H9 (cell line): ENCODE data around the gene TSPEAR. TPM values are rescaled to one million over a fixed set of nuclear protein-coding genes. Genes with fewer than 3 reads are reported as not detected.
"Not testable (repeated sequence)": the region's sequence is repeated elsewhere in the genome, so short reads cannot be mapped to it uniquely, and the experiment has no call there.

Experiments
- DNase-seq: peaks from one replicate; pipeline ENCODE4 v3.0.0-alpha.2; 2017
- H2AFZ ChIP-seq: one replicate; pipeline ENCODE4 v1.6.1; 2013; ENCODE audit warnings: mild to moderate bottlenecking, low read length, control low read depth, moderate library complexity
- H2AK5ac ChIP-seq: 2 replicates; pipeline ENCODE4 v1.6.1; 2013; ENCODE audit warnings: low read length, control low read depth, mixed read lengths; ENCODE audit not compliant: insufficient read length
- H2BK120ac ChIP-seq: one replicate; pipeline ENCODE4 v1.6.1; 2013; ENCODE audit warnings: low read depth, mild to moderate bottlenecking, low read length, control low read depth, inconsistent platforms; ENCODE audit not compliant: poor library complexity, severe bottlenecking
- H2BK12ac ChIP-seq: 2 replicates; pipeline ENCODE4 v1.6.1; 2013; ENCODE audit warnings: low read length, control low read depth, mixed read lengths, low read depth; ENCODE audit not compliant: insufficient read length
- H2BK15ac ChIP-seq: 2 replicates; pipeline ENCODE4 v1.6.1; 2013; ENCODE audit warnings: low read depth, low read length, control low read depth
- H2BK20ac ChIP-seq: one replicate; pipeline ENCODE4 v1.6.1; 2013; ENCODE audit warnings: low read depth, mild to moderate bottlenecking, low read length, control low read depth, inconsistent platforms; ENCODE audit not compliant: poor library complexity, severe bottlenecking
- H2BK5ac ChIP-seq: 2 replicates; pipeline ENCODE4 v1.6.1; 2013; ENCODE audit warnings: low read length, control low read depth, mixed read lengths; ENCODE audit not compliant: insufficient read length
- H3K14ac ChIP-seq: 2 replicates; pipeline ENCODE4 v1.6.1; 2013; ENCODE audit warnings: low read length, control low read depth; ENCODE audit not compliant: insufficient read depth
- H3K18ac ChIP-seq: 2 replicates; pipeline ENCODE4 v1.6.1; 2013; ENCODE audit warnings: low read depth, mild to moderate bottlenecking, mixed read lengths, low read length, control low read depth; ENCODE audit not compliant: insufficient read length
- H3K23ac ChIP-seq: 2 replicates; pipeline ENCODE4 v1.6.1; 2013; ENCODE audit warnings: low read length, control low read depth, mixed read lengths, low read depth; ENCODE audit not compliant: insufficient read length
- H3K23me2 ChIP-seq: 2 replicates; pipeline ENCODE4 v1.6.1; 2013; ENCODE audit warnings: low read depth, mild to moderate bottlenecking, mixed read lengths, low read length, control low read depth; ENCODE audit not compliant: insufficient read length, poor library complexity, severe bottlenecking
- H3K27ac ChIP-seq: 2 replicates; pipeline ENCODE4 v1.5.1; 2013; ENCODE audit warnings: low read length, control low read depth, mixed read lengths, low read depth; ENCODE audit not compliant: insufficient read length
- H3K27me3 ChIP-seq: 2 replicates; pipeline ENCODE4 v1.6.1; 2013; ENCODE audit warnings: low read length, control low read depth, inconsistent platforms; ENCODE audit not compliant: insufficient read depth
- H3K4ac ChIP-seq: 2 replicates; pipeline ENCODE4 v1.6.1; 2013; ENCODE audit warnings: low read depth, mild to moderate bottlenecking, control low read depth, inconsistent platforms, low read length, moderate library complexity
- H3K4me1 ChIP-seq: 2 replicates; pipeline ENCODE4 v1.6.1; 2013; ENCODE audit warnings: low read length, control low read depth, inconsistent platforms; ENCODE audit not compliant: insufficient read depth
- H3K4me2 ChIP-seq: 2 replicates; pipeline ENCODE4 v1.6.1; 2013; ENCODE audit warnings: low read length, control low read depth, mixed read lengths; ENCODE audit not compliant: insufficient read length, insufficient read depth
- H3K56ac ChIP-seq: 2 replicates; pipeline ENCODE4 v1.6.1; 2013; ENCODE audit warnings: low read depth, mild to moderate bottlenecking, mixed read lengths, low read length, control low read depth; ENCODE audit not compliant: insufficient read length
- H3K79me1 ChIP-seq: 2 replicates; pipeline ENCODE4 v1.6.1; 2013; ENCODE audit warnings: low read depth, mild to moderate bottlenecking, moderate library complexity, low read length, control low read depth, inconsistent platforms; ENCODE audit not compliant: insufficient read depth, poor library complexity, severe bottlenecking
- H3K79me2 ChIP-seq: 2 replicates; pipeline ENCODE4 v1.6.1; 2013; ENCODE audit warnings: low read length, control low read depth, inconsistent platforms; ENCODE audit not compliant: insufficient read depth
- H3K9ac ChIP-seq: 2 replicates; pipeline ENCODE4 v1.6.1; 2013; ENCODE audit warnings: low read length, control low read depth, mixed read lengths; ENCODE audit not compliant: insufficient read length; ENCODE audit errors: extremely low read depth
- H3K9me3 ChIP-seq: one replicate; pipeline ENCODE4 v1.6.1; 2013; ENCODE audit warnings: low read depth, low read length, inconsistent platforms; ENCODE audit not compliant: control insufficient read depth
- H3T11ph ChIP-seq: one replicate; pipeline ENCODE4 v1.6.1; 2013; ENCODE audit warnings: mild to moderate bottlenecking, low read length, control low read depth, inconsistent platforms
- H4K20me1 ChIP-seq: one replicate; pipeline ENCODE4 v1.6.1; 2013; ENCODE audit not compliant: control insufficient read depth, insufficient read length, insufficient read depth
- H4K5ac ChIP-seq: 2 replicates; pipeline ENCODE4 v1.6.1; 2013; ENCODE audit warnings: low read depth, mild to moderate bottlenecking, mixed read lengths, low read length, control low read depth; ENCODE audit not compliant: insufficient read length
- H4K8ac ChIP-seq: replicated peaks from 2 replicates; pipeline ENCODE4 v1.6.1; 2013; ENCODE audit warnings: low read length, control low read depth, mixed read lengths, low read depth; ENCODE audit not compliant: insufficient read length
- H4K91ac ChIP-seq: 2 replicates; pipeline ENCODE4 v1.6.1; 2013; ENCODE audit warnings: low read depth, mild to moderate bottlenecking, moderate library complexity, mixed read lengths, low read length, control low read depth; ENCODE audit not compliant: insufficient read length
- H3K27ac Mint-ChIP-seq, 3 experiments: 2 replicates in 2 of 3; 3 replicates in 1 of 3; pipeline ENCODE4 v1.8.0; 2020 to 2021; ENCODE audit warnings: mixed read lengths in 3 of 3, mild to moderate bottlenecking in 1 of 3, moderate library complexity in 1 of 3
- H3K27me3 Mint-ChIP-seq: 2 replicates; pipeline ENCODE4 v1.8.0; 2021; ENCODE audit warnings: low read depth, mild to moderate bottlenecking, moderate library complexity, mixed read lengths
- H3K36me3 Mint-ChIP-seq, 3 experiments: 2 replicates in 2 of 3; 3 replicates in 1 of 3; pipeline ENCODE4 v1.8.0; 2020 to 2021; ENCODE audit warnings: low read depth in 3 of 3, mixed read lengths in 3 of 3; ENCODE audit not compliant: insufficient read depth in 1 of 3
- H3K4me1 Mint-ChIP-seq, 2 experiments: 2 replicates each; pipeline ENCODE4 v1.8.0; 2020; ENCODE audit warnings: mixed read lengths in 2 of 2
- H3K4me3 Mint-ChIP-seq, 2 experiments: 2 replicates in 1 of 2; 3 replicates in 1 of 2; pipeline ENCODE4 v1.8.0; 2020 to 2021; ENCODE audit warnings: mild to moderate bottlenecking in 2 of 2, mixed read lengths in 2 of 2, moderate library complexity in 1 of 2
- H3K9me3 Mint-ChIP-seq, 2 experiments: 2 replicates in 1 of 2; 3 replicates in 1 of 2; pipeline ENCODE4 v1.8.0; 2020; ENCODE audit warnings: mild to moderate bottlenecking in 2 of 2, mixed read lengths in 2 of 2, moderate library complexity in 1 of 2
- WGBS: extraction: QIAGEN DNeasy Blood & Tissue Kit; methylation state at CpG from one replicate; pipeline ENCODE4 v1.1.7; 2013; ENCODE audit warnings: missing lambda C conversion rate, low lambda C conversion rate, mixed read lengths; ENCODE audit not compliant: insufficient read length; ENCODE audit errors: extremely low coverage; 5-methylcytosine and 5-hydroxymethylcytosine counted together
- total RNA-seq: library from RNA; stranded (reverse); gene quantifications from 2 replicates; pipeline ENCODE4 v1.2.1, GENCODE V29; 2021
- TF ChIP-seq, protein P1 (sequence below): fragments of 200-600 bp; sonication (generic); conservative IDR thresholded peaks from 3 replicates; pipeline ENCODE4 v1.8.0; 2021; ENCODE audit warnings: antibody characterized with exemption, mild to moderate bottlenecking

The TSPEAR gene
- total RNA-seq, 1 experiment from 2014 or later = 1.3 TPM

DNA sequence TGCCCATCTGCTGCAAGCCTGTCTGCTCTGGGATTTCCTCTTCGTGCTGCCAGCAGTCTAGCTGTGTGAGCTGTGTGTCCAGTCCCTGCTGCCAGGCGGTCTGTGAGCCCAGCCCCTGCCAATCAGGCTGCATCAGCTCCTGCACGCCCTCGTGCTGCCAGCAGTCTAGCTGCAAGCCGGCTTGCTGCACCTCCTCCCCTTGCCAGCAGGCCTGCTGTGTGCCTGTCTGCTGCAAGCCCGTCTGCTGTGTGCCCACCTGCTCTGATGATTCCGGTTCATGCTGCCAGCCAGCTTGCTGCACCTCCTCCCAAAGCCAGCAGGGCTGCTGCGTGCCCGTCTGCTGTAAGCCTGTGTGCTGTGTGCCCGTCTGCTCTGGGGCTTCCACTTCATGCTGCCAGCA lies 110.3 kb downstream of the TSPEAR start:
- H3K4me3 Mint-ChIP-seq, H4K8ac ChIP-seq, H3K36me3 Mint-ChIP-seq, H4K20me1 ChIP-seq, H3K23ac ChIP-seq, H4K5ac ChIP-seq, H2BK20ac ChIP-seq, H2BK5ac ChIP-seq, H3K9me3 Mint-ChIP-seq, H3K4me1 ChIP-seq, H2BK15ac ChIP-seq, H3K79me2 ChIP-seq, H3K4ac ChIP-seq, H3K4me2 ChIP-seq, H3K9me3 ChIP-seq, H3K56ac ChIP-seq, H3K23me2 ChIP-seq, H3T11ph ChIP-seq, H2BK12ac ChIP-seq, H2AK5ac ChIP-seq, H2BK120ac ChIP-seq, H3K14ac ChIP-seq, H3K9ac ChIP-seq, H3K27me3 ChIP-seq, H3K18ac ChIP-seq, H3K27ac ChIP-seq, H4K91ac ChIP-seq, H2AFZ ChIP-seq, H3K79me1 ChIP-seq: not testable (repeated sequence)
- Mint-ChIP-seq H3K27me3 (peaks cover 11% of the 10 kb centered on the region), H3K4me1 (peaks cover 36 to 37% of the 10 kb centered on the region in 2 experiments), H3K27ac (peak overlapping the region in 1 of 3 experiments; percentile 82; a peak in 1 of 7 replicates)
- DNase-seq = peak; percentile 30
- TF ChIP-seq, protein P1, sequence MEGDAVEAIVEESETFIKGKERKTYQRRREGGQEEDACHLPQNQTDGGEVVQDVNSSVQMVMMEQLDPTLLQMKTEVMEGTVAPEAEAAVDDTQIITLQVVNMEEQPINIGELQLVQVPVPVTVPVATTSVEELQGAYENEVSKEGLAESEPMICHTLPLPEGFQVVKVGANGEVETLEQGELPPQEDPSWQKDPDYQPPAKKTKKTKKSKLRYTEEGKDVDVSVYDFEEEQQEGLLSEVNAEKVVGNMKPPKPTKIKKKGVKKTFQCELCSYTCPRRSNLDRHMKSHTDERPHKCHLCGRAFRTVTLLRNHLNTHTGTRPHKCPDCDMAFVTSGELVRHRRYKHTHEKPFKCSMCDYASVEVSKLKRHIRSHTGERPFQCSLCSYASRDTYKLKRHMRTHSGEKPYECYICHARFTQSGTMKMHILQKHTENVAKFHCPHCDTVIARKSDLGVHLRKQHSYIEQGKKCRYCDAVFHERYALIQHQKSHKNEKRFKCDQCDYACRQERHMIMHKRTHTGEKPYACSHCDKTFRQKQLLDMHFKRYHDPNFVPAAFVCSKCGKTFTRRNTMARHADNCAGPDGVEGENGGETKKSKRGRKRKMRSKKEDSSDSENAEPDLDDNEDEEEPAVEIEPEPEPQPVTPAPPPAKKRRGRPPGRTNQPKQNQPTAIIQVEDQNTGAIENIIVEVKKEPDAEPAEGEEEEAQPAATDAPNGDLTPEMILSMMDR = 0 out of 3 replicates have a peak, but pooled peaks have one; percentile 8
- WGBS = no CpG with 5 or more reads among the region's 10 CpGs

DNA sequence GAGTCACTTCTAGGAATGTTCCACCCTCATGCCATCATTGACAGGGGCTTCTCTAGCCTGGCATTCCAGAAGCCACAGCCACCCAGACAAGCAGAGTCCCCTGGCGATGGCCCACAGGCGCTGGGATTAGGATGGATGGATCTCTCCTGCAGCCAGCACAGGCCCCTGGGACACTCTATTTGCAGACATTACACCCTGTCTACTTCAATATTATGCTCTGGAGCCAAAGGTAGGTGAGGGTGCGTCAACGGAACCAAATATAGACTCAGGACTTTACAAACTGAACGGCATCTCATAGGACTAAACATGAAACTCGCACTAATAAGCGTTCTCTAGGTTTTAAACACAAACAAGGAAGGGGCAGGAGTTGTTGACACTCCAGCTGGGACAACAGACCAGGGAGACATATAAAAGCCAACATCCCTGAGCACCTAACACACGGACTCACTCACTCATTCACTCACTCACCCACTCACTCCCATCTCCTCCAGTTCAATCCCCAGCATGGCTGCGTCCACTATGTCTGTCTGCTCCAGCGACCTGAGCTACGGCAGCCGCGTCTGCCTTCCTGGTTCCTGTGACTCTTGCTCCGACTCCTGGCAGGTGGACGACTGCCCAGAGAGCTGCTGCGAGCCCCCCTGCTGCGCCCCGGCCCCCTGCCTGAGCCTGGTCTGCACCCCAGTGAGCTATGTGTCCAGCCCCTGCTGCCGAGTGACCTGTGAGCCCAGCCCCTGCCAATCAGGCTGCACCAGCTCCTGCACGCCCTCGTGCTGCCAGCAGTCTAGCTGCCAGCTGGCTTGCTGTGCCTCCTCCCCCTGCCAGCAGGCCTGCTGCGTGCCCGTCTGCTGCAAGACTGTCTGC lies 111.0 kb downstream of the TSPEAR start, which contains the start of gene KRTAP10-7:
KRTAP10-7 (plus strand) TSS at position 480 of the 861 bp plus-strand sequence; CDS start at position 505, 25 bp downstream.
- H3K36me3 Mint-ChIP-seq, H2BK120ac ChIP-seq, H4K8ac ChIP-seq, H2BK12ac ChIP-seq, DNase-seq, H3K4me1 ChIP-seq, H3K79me2 ChIP-seq, H3K9me3 Mint-ChIP-seq, H3K9ac ChIP-seq, H4K5ac ChIP-seq, H3K4me3 Mint-ChIP-seq, H2AFZ ChIP-seq, H2AK5ac ChIP-seq, H3K9me3 ChIP-seq, H4K20me1 ChIP-seq, H3K4ac ChIP-seq, H3K27me3 ChIP-seq, H3K23ac ChIP-seq, H3K23me2 ChIP-seq, H3K4me2 ChIP-seq, H3K79me1 ChIP-seq, H3K14ac ChIP-seq, H3T11ph ChIP-seq, H2BK20ac ChIP-seq, H3K56ac ChIP-seq, H3K18ac ChIP-seq, H2BK15ac ChIP-seq, H2BK5ac ChIP-seq, H3K27ac ChIP-seq, H4K91ac ChIP-seq: not testable (repeated sequence)
- Mint-ChIP-seq H3K4me1 (peaks cover 37 to 38% of the 10 kb centered on the region in 2 experiments), H3K27ac (peak within 1 kb of the TSS in 2 of 3 experiments; percentile 55 to 90; a peak in 5 of 7 replicates), H3K27me3 (peaks cover 11% of the 10 kb centered on the region)
- WGBS = no CpG with 5 or more reads among the region's 23 CpGs
